OCI-LY3 (cell line): ENCODE results near the gene MMP14.
A peak's percentile ranks its signal among the peaks of the same experiment; 100 is the strongest.

Experiments used
- H2AFZ ChIP-seq: fragments of 200-600, 300-600 bp; shearing (Covaris generic); 2 replicates; pipeline ENCODE4 v1.6.0; 2014; ENCODE audit warnings: antibody characterized with exemption, low read depth, low read length
- H3K27ac ChIP-seq: fragments of 200-600, 300-600 bp; sonication (generic); 2 replicates; pipeline ENCODE4 v1.5.1; 2014; ENCODE audit warnings: mild to moderate bottlenecking, low read length, moderate library complexity, mixed read lengths
- H3K27me3 ChIP-seq: fragments of 200-600, 300-600 bp; sonication (generic); 2 replicates; pipeline ENCODE4 v1.6.1; 2014; ENCODE audit warnings: low read depth, low read length, mixed read lengths
- H3K36me3 ChIP-seq: fragments of 200-600, 300-600 bp; sonication (generic); replicated peaks from 2 replicates; pipeline ENCODE3; 2014; ENCODE audit warnings: low read depth, low read length, mixed read lengths
- H3K4me1 ChIP-seq: fragments of 300-600, 200-600 bp; sonication (generic); 2 replicates; pipeline ENCODE4 v1.6.1; 2014; ENCODE audit warnings: low read length, mixed read lengths
- H3K4me2 ChIP-seq: fragments of 200-600, 300-600 bp; sonication (generic); 2 replicates; pipeline ENCODE4 v1.6.1; 2014; ENCODE audit warnings: low read length, mixed read lengths
- H3K4me3 ChIP-seq: fragments of 300-600, 200-600 bp; sonication (generic); 2 replicates; pipeline ENCODE4 v1.5.1; 2014; ENCODE audit warnings: antibody characterized with exemption, mild to moderate bottlenecking, low read length, moderate library complexity
- H3K79me2 ChIP-seq: fragments of 300-600, 200-600 bp; shearing (Covaris generic); 2 replicates; pipeline ENCODE4 v1.6.1; 2014; ENCODE audit warnings: mild to moderate bottlenecking, low read length, mixed read lengths
- H3K9ac ChIP-seq: fragments of 300-600, 200-600 bp; shearing (Covaris generic); 2 replicates; pipeline ENCODE4 v1.6.0; 2014; ENCODE audit warnings: mild to moderate bottlenecking, low read length, moderate library complexity
- H3K9me3 ChIP-seq: fragments of 200-600, 300-600 bp; shearing (Covaris generic); 2 replicates; pipeline ENCODE4 v1.6.1; 2014; ENCODE audit warnings: low read length, mixed read lengths; ENCODE audit not compliant: insufficient read depth
- H4K20me1 ChIP-seq: fragments of 200-600, 300-600 bp; sonication (generic); 2 replicates; pipeline ENCODE4 v1.6.1; 2016; ENCODE audit warnings: low read length, mixed read lengths; ENCODE audit not compliant: insufficient read depth
- EZH2phosphoT487 ChIP-seq: fragments of 200-600 bp; shearing (Covaris generic); IDR thresholded peaks from 2 replicates; pipeline ENCODE4 v1.6.1; 2018; ENCODE audit warnings: antibody characterized with exemption, mixed run types, low read depth
- TF ChIP-seq, protein P1 (sequence below): fragments of 200-600, 300-600 bp; sonication (generic); IDR thresholded peaks from 2 replicates; pipeline ENCODE4 v1.5.1; 2014; ENCODE audit warnings: antibody characterized with exemption, low read length, low read depth

MMP14 gene

DNA sequence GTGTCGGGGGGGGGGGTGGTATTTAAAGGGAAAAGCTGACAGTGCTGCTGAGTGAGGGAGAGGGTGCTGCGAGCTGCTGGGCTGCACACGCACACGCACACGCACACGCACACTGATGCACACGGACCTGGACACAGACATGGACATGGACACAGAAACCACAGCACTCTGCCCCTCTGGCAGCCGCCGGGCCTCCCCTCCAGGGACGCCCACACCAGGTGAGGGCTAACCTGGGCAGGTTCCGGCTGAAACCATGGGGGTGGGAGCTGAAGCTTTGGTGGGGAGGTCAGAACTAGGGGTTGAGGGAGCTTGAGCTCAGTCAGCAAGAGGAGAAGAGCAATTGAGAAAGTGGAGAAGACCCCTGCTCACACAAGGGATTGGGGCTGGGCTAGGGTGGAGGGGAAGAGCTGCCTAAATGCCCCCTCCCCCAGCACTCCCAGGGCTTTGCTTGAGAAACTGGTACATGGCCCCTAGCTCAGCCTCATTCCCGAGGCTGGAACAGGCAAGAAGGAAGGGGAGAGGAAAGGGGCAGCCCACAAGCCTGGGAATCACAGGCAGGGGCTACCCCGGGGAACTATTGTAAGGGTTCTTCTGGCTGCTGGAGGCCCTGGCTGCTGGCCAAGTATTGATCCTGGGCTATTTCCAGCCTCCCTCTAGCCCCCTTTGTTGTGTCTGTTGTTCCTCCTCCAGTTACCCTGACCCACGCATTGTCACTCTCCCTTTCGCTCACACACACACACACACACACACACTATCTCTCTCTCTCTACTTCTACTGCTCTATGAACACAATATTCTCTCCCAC lies 47.0 kb downstream of the MMP14 start, which contains the start of gene REM2:
Gene REM2 (plus strand): TSS at position 50 of the 804 bp plus-strand sequence. CDS start 66 bp downstream, at position 116.
- H3K9me3 ChIP-seq: no peaks in the 10 kb centered on the region
- peaks cover 20% of the 10 kb centered on the region for H3K4me1 ChIP-seq
- TF ChIP-seq, protein P1, sequence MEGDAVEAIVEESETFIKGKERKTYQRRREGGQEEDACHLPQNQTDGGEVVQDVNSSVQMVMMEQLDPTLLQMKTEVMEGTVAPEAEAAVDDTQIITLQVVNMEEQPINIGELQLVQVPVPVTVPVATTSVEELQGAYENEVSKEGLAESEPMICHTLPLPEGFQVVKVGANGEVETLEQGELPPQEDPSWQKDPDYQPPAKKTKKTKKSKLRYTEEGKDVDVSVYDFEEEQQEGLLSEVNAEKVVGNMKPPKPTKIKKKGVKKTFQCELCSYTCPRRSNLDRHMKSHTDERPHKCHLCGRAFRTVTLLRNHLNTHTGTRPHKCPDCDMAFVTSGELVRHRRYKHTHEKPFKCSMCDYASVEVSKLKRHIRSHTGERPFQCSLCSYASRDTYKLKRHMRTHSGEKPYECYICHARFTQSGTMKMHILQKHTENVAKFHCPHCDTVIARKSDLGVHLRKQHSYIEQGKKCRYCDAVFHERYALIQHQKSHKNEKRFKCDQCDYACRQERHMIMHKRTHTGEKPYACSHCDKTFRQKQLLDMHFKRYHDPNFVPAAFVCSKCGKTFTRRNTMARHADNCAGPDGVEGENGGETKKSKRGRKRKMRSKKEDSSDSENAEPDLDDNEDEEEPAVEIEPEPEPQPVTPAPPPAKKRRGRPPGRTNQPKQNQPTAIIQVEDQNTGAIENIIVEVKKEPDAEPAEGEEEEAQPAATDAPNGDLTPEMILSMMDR: no peak
- TF ChIP-seq EZH2phosphoT487: no peak
- H3K27me3 ChIP-seq: 0 out of 2 replicates have a peak, but pooled peaks cover 7% of the 10 kb centered on the region
- 0 out of 2 replicates have a peak within 1 kb of the TSS, but pooled peaks have one; percentile 24 for H3K4me2 ChIP-seq
- H3K36me3 ChIP-seq: peaks cover 3% of the 10 kb centered on the region
- no peaks in the 10 kb centered on the region for H3K79me2 ChIP-seq
- no peak within 1 kb of the TSS for H3K9ac ChIP-seq
- no peak within 1 kb of the TSS for H2AFZ ChIP-seq
- H4K20me1 ChIP-seq: no peaks in the 10 kb centered on the region
- H3K27ac ChIP-seq: no peak within 1 kb of the TSS
- no peak within 1 kb of the TSS for H3K4me3 ChIP-seq

DNA sequence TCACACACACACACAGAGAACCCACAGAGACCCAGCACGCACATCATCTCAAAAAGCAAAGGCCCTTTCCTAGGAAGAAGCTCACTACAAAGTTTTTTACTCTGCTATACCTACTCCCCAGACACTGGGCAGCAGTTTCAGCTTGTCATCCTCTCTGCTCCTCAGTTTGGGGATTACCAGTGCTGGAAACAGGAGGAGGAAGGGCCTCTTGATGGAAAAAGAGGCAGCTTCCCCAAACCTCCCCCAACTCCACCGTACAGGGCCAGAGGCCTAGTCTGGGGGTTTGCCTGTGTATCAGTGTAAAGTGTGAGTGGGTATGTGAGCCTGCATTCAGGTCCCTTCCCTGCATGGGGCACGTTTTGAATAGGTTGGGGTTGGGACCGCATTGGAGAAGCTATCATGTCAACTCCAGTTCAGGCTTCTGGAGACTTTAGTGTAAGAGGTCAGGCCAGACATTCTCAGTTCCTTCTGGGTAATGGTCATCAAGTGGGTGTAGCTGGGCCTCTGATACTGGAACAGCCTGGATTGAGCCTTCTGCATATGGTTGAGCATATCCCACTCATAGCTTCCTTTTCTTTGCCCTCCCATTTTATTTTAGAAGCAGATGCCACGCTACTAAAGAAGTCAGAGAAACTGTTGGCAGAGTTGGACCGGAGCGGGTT lies 47.8 kb downstream of the MMP14 start:
- Histone ChIP-seq H3K79me2 (no peaks in the 10 kb centered on the region), H3K27me3 (0 out of 2 replicates have a peak, but pooled peaks cover 7% of the 10 kb centered on the region), H3K36me3 (no peaks in the 10 kb centered on the region), H3K9ac (no peak overlapping the region), H3K9me3 (no peaks in the 10 kb centered on the region), H3K4me1 (peaks cover 22% of the 10 kb centered on the region), H2AFZ (no peak overlapping the region), H4K20me1 (no peaks in the 10 kb centered on the region), H3K4me3 (no peak overlapping the region), H3K27ac (no peak overlapping the region), H3K4me2 (no peak overlapping the region)
- no peak for TF ChIP-seq EZH2phosphoT487
- TF ChIP-seq, protein P1: no peak

DNA sequence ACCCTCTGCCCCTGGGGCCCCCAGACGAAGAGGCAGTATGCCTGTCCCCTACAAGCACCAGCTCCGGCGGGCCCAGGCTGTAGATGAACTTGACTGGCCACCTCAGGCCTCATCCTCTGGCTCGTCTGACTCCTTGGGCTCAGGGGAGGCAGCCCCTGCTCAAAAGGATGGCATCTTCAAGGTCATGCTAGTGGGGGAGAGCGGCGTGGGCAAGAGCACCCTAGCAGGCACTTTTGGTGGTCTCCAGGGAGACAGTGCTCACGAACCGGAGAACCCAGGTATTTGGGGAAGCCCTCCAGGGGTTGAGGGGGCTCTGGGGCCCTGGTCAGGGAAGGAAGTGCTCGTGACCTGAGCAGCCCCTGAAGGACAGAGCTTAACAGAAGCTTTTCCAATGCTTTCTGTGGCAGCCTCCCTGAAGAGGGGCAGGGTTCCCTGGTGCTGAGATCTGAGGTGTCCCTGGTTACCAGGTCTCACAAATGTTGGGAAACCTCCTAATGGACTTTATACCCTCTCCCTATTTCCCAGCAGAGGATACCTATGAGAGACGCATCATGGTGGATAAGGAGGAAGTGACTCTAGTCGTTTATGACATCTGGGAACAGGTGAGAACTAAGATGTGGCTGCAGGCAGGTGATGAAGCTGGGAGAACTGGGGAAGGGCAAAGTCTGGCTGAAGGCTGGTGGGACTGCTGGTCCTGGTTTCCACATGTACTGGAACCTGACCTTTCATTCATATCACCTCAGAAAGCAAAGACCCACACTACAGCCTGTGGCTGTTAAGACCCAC lies 48.5 kb downstream of the MMP14 start:
- Histone ChIP-seq H3K27me3 (0 out of 2 replicates have a peak, but pooled peaks cover 7% of the 10 kb centered on the region), H3K4me1 (peaks cover 22% of the 10 kb centered on the region), H4K20me1 (no peaks in the 10 kb centered on the region), H2AFZ (no peak overlapping the region), H3K4me3 (no peak overlapping the region), H3K9ac (no peak overlapping the region), H3K36me3 (no peaks in the 10 kb centered on the region), H3K27ac (no peak overlapping the region), H3K4me2 (no peak overlapping the region), H3K79me2 (no peaks in the 10 kb centered on the region), H3K9me3 (no peaks in the 10 kb centered on the region)
- TF ChIP-seq, protein P1: no peak
- TF ChIP-seq EZH2phosphoT487: no peak
